Measurements from ENCODE around the gene SLC13A4. TPM values are rescaled to one million over a fixed set of nuclear protein-coding genes. Genes with fewer than 3 reads are reported as not detected.

SLC13A4 gene
- polyA plus RNA-seq, 1 donor from 2014 or later: 1.4 TPM

GRCh38 chr7:135719688-135720087 is 8.3 kb downstream of the SLC13A4 start:
- H2AFZ ChIP-seq (ENCODE audit: low read depth, low read length): no peak overlapping the region
- no peaks in the 10 kb centered on the region for H3K9me2 ChIP-seq (ENCODE audit: insufficient read depth, low read length)
- no peaks in the 10 kb centered on the region for H3K36me3 ChIP-seq (ENCODE audit: insufficient read depth, low read length)
- no peaks in the 10 kb centered on the region for H3F3A ChIP-seq (ENCODE audit: insufficient read depth, low read length, poor library complexity, severe bottlenecking)
- H3K79me2 ChIP-seq (replicated peaks; ENCODE audit: insufficient read depth, low read length): no peaks in the 10 kb centered on the region
- no peak overlapping the region for H3K9ac ChIP-seq (ENCODE audit: low read length)
- no peaks in the 10 kb centered on the region for H3K9me3 ChIP-seq (ENCODE audit: low read length)
- TF ChIP-seq POLR2AphosphoS5 (IDR thresholded peaks at IDR 0.05) (no peak), MXI1 (conservative IDR thresholded peaks at IDR 0.05; ENCODE audit: poor library complexity, severe bottlenecking) (no peak), SMC3 (conservative IDR thresholded peaks at IDR 0.05; ENCODE audit: poor library complexity) (no peak), EZH2 (IDR thresholded peaks at IDR 0.05; ENCODE audit: borderline replicate concordance, insufficient read depth, low read length, poor library complexity, severe bottlenecking) (no peak), RAD21 (conservative IDR thresholded peaks at IDR 0.05) (no peak), REST (IDR thresholded peaks at IDR 0.05; ENCODE audit: borderline replicate concordance) (no peak), CTCF (IDR thresholded peaks at IDR 0.05; ENCODE audit: poor library complexity, severe bottlenecking) (no peak), TAF1 (IDR thresholded peaks at IDR 0.05; ENCODE audit: low read depth) (no peak), EP300 (conservative IDR thresholded peaks at IDR 0.05; ENCODE audit: poor library complexity, severe bottlenecking) (no peak)
- H3K4me2 ChIP-seq (ENCODE audit: low read length): no peak overlapping the region
- no peaks in the 10 kb centered on the region for H3K27me3 ChIP-seq (ENCODE audit: insufficient read depth, low read depth, low read length)
- H3K4me3 ChIP-seq (ENCODE audit: low read length): no peak overlapping the region
- H4K20me1 ChIP-seq (ENCODE audit: insufficient read depth): no peaks in the 10 kb centered on the region
- no peak overlapping the region for H3K27ac ChIP-seq (ENCODE audit: low read length)

- no peaks in the 10 kb centered on the region for H3K36me3 ChIP-seq (ENCODE audit: insufficient read depth, low read length)
- H3K9me2 ChIP-seq (ENCODE audit: insufficient read depth, low read length): no peaks in the 10 kb centered on the region
- no peaks in the 10 kb centered on the region for H3K79me2 ChIP-seq (replicated peaks; ENCODE audit: insufficient read depth, low read length)
- H4K20me1 ChIP-seq (ENCODE audit: insufficient read depth): no peaks in the 10 kb centered on the region
- H3K4me3 ChIP-seq (ENCODE audit: low read length): no peak overlapping the region
- no peak overlapping the region for H3K27ac ChIP-seq (ENCODE audit: low read length)
- H2AFZ ChIP-seq (ENCODE audit: low read depth, low read length): no peak overlapping the region
- no peaks in the 10 kb centered on the region for H3K9me3 ChIP-seq (ENCODE audit: low read length)
- no peaks in the 10 kb centered on the region for H3F3A ChIP-seq (ENCODE audit: insufficient read depth, low read length, poor library complexity, severe bottlenecking)
- no peak overlapping the region for H3K4me2 ChIP-seq (ENCODE audit: low read length)
- H3K27me3 ChIP-seq (ENCODE audit: insufficient read depth, low read depth, low read length): no peaks in the 10 kb centered on the region
- TF ChIP-seq EZH2 (IDR thresholded peaks at IDR 0.05; ENCODE audit: borderline replicate concordance, insufficient read depth, low read length, poor library complexity, severe bottlenecking) (no peak), SMC3 (conservative IDR thresholded peaks at IDR 0.05; ENCODE audit: poor library complexity) (no peak), TAF1 (IDR thresholded peaks at IDR 0.05; ENCODE audit: low read depth) (no peak), MXI1 (conservative IDR thresholded peaks at IDR 0.05; ENCODE audit: poor library complexity, severe bottlenecking) (no peak), POLR2AphosphoS5 (IDR thresholded peaks at IDR 0.05) (no peak), RAD21 (conservative IDR thresholded peaks at IDR 0.05) (no peak), CTCF (IDR thresholded peaks at IDR 0.05; ENCODE audit: poor library complexity, severe bottlenecking) (no peak), REST (IDR thresholded peaks at IDR 0.05; ENCODE audit: borderline replicate concordance) (no peak), EP300 (conservative IDR thresholded peaks at IDR 0.05; ENCODE audit: poor library complexity, severe bottlenecking) (no peak)
- no peak overlapping the region for H3K9ac ChIP-seq (ENCODE audit: low read length)
These were observed 9.1 kb downstream of the SLC13A4 start for GRCh38 chr7:135718794-135719437.

Data from neural cell (in vitro differentiated cells).